ENCODE data around the gene NUFIP2.
"Not testable (repeated sequence)": the region's sequence is repeated elsewhere in the genome, so short reads cannot be mapped to it uniquely, and the experiment has no call there.

Gene NUFIP2

GRCh38 chr17:29279397-29280070, 14.4 kb downstream of the NUFIP2 start:
- DNase-seq, result no peak

- no peak for DNase-seq
These were observed 15.3 kb downstream of the NUFIP2 start for GRCh38 chr17:29278692-29279091.

GRCh38 chr17:29273924-29274323, 20.0 kb downstream of the NUFIP2 start:
- no peak for DNase-seq

GRCh38 chr17:29271980-29272379, 22.0 kb downstream of the NUFIP2 start:
- DNase-seq, result not testable (repeated sequence)

GRCh38 chr17:29263916-29264315, 30.0 kb downstream of the NUFIP2 start:
- DNase-seq, result no peak

GRCh38 chr17:29257756-29258155, 36.2 kb downstream of the NUFIP2 start:
- DNase-seq, result no peak

- no peak for DNase-seq
These were observed 37.0 kb downstream of the NUFIP2 start for GRCh38 chr17:29256735-29257466.

- no peak for DNase-seq
These were observed 37.9 kb downstream of the NUFIP2 start for GRCh38 chr17:29255926-29256522.

GRCh38 chr17:29253037-29253436, 40.9 kb downstream of the NUFIP2 start:
- DNase-seq, result no peak

GRCh38 chr17:29252101-29252791, 41.7 kb downstream of the NUFIP2 start:
- peak; percentile 29 for DNase-seq

GRCh38 chr17:29251184-29251583, 42.8 kb downstream of the NUFIP2 start:
- no peak for DNase-seq

- DNase-seq, result no peak
These were observed 43.3 kb downstream of the NUFIP2 start for GRCh38 chr17:29250666-29251065.

GRCh38 chr17:29248845-29249244, 45.1 kb downstream of the NUFIP2 start:
- DNase-seq, result no peak

- no peak for DNase-seq
These were observed 46.7 kb downstream of the NUFIP2 start for GRCh38 chr17:29247219-29247618.

GRCh38 chr17:29246628-29247027, 47.3 kb downstream of the NUFIP2 start, which contains the start of gene CRYBA1:
Gene CRYBA1 (plus strand): TSS chr17:29246859. CDS start chr17:29246864, 5 bp downstream.
- no peak for DNase-seq

GRCh38 chr17:29245401-29245800, 48.5 kb downstream of the NUFIP2 start:
- no peak for DNase-seq

- DNase-seq, result no peak
These were observed 50.2 kb downstream of the NUFIP2 start for GRCh38 chr17:29243792-29244191.

GRCh38 chr17:29242790-29243189, 51.2 kb downstream of the NUFIP2 start:
- DNase-seq, result no peak

GRCh38 chr17:29242051-29242450, 51.9 kb downstream of the NUFIP2 start:
- DNase-seq, result no peak

- DNase-seq, result no peak
These were observed 52.7 kb downstream of the NUFIP2 start for GRCh38 chr17:29240968-29241963.

GRCh38 chr17:29240477-29240876, 53.5 kb downstream of the NUFIP2 start:
- no peak for DNase-seq
